Epithelial cell of proximal tubule (primary cell): ENCODE results near the gene NKX6-2. TPM values are rescaled to one million over a fixed set of nuclear protein-coding genes. Genes with fewer than 3 reads are reported as not detected.

Source experiments
- DNase-seq: peaks from one replicate; pipeline ENCODE4 v3.0.0-alpha.2; 2011; ENCODE audit warnings: low read depth
- H3K4me3 ChIP-seq: 2 replicates; pipeline ENCODE4 v1.5.1; 2011; ENCODE audit warnings: low read depth, mild to moderate bottlenecking, low read length
- total RNA-seq: library from RNA; depleted of rRNA; stranded (reverse); fragments of >200 nt; gene quantifications from 2 replicates; pipeline ENCODE4 v1.2.3, GENCODE V29; 2015
- TF ChIP-seq, protein P1 (sequence below): conservative IDR thresholded peaks from 2 replicates; pipeline ENCODE4 v1.5.1; 2012; ENCODE audit warnings: low read depth, mild to moderate bottlenecking, low read length

The NKX6-2 gene
- total RNA-seq, 1 donor from 2014 or later, result 1.2 TPM

- TF ChIP-seq, protein P1, sequence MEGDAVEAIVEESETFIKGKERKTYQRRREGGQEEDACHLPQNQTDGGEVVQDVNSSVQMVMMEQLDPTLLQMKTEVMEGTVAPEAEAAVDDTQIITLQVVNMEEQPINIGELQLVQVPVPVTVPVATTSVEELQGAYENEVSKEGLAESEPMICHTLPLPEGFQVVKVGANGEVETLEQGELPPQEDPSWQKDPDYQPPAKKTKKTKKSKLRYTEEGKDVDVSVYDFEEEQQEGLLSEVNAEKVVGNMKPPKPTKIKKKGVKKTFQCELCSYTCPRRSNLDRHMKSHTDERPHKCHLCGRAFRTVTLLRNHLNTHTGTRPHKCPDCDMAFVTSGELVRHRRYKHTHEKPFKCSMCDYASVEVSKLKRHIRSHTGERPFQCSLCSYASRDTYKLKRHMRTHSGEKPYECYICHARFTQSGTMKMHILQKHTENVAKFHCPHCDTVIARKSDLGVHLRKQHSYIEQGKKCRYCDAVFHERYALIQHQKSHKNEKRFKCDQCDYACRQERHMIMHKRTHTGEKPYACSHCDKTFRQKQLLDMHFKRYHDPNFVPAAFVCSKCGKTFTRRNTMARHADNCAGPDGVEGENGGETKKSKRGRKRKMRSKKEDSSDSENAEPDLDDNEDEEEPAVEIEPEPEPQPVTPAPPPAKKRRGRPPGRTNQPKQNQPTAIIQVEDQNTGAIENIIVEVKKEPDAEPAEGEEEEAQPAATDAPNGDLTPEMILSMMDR, result no peak
- DNase-seq, result no peak
- H3K4me3 ChIP-seq, result no peak overlapping the region
Measured at GRCh38 chr10:132811891-132812481, 26.0 kb upstream of the NKX6-2 start.

DNA sequence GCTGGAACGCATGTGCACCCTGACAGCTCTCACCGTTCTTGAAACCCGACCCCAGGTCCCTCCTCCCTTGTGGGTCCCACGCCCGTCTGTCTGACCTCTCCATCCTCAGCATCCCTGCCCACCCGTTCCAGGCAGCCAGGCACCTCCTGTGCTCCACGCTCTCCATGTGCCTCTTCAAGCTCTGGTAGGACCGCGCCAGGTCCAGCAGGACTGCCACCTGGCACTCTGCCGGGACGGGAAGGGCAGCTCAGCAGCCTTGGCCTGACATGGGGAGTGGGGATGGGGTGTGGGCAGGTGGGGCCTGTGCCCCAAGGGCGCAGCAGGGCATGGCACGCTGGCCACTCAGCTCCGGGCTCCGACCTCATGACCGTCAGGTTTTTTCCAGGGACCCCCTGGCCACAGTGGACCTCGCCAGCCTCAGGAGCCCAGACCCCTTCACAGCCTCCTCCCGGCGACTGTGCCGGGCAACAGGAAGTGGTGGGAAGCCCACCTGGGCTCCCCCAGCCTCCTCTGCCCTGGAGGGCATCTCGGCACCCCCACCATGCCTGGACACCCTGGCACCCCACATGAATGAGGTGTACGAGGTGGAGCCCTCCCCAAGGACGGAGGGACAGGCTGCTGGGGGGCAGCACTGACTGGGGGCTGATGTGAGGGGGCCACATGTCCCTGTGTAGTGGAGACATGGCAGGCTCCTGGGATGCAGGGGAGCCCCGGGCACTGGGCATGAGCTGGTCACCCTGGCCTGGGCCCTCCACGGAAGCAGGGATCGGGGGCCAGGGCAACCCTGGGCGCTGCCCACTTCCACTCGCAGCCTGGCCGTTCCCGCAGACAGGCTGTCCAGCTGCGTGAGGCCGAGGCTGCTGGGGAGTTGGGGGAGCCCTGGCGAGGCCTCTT lies 25.1 kb upstream of the NKX6-2 start:
- no peak overlapping the region for H3K4me3 ChIP-seq
- DNase-seq, result no peak
- TF ChIP-seq, protein P1, result no peak

DNA sequence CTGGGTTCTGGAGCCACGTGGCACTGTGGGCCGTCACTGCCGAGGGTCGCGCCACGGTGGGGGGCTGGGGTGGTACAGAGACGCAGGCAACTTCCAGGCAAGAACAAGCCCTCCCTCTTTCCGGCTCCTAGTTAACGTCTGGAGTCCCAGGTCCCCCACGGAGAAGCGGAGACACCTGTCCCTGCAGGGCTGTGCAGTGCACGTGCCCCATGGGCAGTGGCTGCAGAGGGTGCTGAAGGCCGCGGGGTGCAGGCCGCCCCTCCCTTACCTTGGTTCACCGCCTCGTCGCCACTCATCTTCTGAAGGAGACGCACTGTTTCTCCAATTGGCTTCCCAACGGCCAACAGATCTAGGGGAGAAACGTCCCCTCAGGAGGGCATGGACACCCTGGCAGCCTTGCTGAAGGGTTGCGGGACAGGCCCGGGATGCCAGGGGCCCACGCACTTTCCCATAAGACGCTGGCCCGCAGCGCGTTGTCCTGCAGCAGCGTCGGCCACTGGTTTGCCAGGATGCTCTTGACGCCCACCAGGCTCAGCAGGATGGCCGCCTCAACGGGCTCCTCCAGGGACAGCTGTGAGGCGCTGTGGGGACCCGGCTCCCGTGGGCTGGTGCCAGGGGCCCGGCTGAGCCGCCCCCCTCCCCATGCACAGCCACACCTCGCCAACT lies 24.3 kb upstream of the NKX6-2 start:
- TF ChIP-seq, protein P1, result no peak
- no peak for DNase-seq
- H3K4me3 ChIP-seq, result no peak overlapping the region

- DNase-seq, result no peak
- TF ChIP-seq, protein P1, result no peak
- H3K4me3 ChIP-seq, result no peak overlapping the region
Measured at GRCh38 chr10:132809232-132810140, 23.5 kb upstream of the NKX6-2 start.

DNA sequence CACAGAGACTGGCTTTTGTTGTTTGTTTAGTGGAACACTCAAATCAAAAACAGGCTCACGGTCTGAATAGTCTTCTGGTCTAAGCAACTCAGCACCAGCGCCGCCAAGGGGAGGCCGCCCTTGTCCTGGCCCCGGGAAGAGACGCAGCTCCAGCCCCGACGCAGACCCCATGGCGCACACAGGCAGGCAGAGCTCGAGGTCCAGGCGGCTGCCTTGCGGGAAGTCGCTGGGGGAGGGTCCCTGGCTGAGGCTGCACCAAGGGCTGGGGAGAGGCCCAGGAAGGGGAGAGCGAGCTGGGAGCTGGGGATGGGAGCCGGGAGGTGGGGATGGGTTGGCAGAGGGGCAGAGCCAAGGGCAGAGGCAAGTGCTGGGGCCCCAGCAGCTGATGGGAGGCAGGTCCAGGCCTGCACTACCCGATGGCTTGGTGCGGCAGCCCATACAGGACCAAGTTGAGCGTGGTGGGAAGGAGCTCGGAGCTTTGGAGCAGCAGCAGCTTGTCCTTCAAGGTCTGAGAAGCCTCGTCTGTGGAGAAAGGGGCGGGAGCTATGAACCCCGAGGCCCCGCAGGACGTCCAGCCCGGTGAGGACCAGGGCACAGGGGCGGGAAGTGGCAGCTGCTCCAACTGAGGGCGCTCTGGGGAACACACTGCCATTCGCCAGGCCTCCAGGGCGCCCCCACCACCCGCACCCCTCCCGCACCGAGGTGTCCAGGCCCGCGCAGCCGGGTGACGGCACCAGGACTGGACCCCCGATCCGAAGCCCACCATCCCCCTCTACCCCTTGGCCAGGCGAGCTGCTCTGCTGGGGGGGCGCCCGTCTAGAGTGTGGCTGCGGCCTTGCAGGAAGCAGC lies 22.7 kb upstream of the NKX6-2 start:
- no peak overlapping the region for H3K4me3 ChIP-seq
- DNase-seq, result no peak
- TF ChIP-seq, protein P1, result no peak

DNA sequence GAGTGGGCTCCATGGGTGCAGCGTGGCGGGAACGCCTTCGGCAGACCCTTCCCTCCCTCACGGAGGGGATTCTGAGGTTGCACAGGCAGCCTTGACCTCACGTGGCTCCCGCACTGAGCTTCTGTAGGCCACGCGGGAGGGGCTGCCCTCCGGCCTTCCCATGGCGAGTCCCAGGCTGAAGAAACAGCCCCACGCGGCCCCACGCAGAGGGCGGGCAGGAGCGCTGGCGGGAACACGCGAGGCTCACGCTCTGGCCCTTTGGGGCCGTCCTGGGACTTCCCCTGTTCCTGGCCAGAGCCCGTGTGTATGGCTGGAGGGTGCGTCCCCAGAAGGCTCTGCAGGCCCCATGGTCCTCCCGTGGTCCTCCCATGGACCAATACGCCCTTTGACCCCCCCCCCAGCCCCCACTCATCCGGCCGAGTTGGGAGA lies 21.7 kb upstream of the NKX6-2 start:
- no peak overlapping the region for H3K4me3 ChIP-seq
- TF ChIP-seq, protein P1, result no peak
- DNase-seq, result no peak
